SK-N-MC (cell line): Measurements from ENCODE around the gene OR7A5.

Source experiments
- EZH2 ChIP-seq: fragments of 200-600 bp; sonication (generic); IDR thresholded peaks from one replicate; pipeline ENCODE4 v1.6.1; 2017; ENCODE audit warnings: antibody characterized with exemption
- FOXP2 ChIP-seq: optimal IDR thresholded peaks from 2 replicates; pipeline ENCODE3; 2011; ENCODE audit warnings: mild to moderate bottlenecking, moderate library complexity; ENCODE audit not compliant: insufficient read depth; ENCODE audit errors: extremely low read length, control extremely low read depth
- POLR2AphosphoS5 ChIP-seq: IDR thresholded peaks from 2 replicates; pipeline ENCODE4 v1.6.1; 2012; ENCODE audit warnings: mild to moderate bottlenecking, low read depth, low read length, borderline replicate concordance

- TF ChIP-seq EZH2 (no peak), POLR2AphosphoS5 (no peak), FOXP2 (no peak)
Measured at GRCh38 chr19:14817052-14817451, 17.9 kb downstream of the OR7A5 start.
